Fibroblast of pulmonary artery (primary cell): ENCODE results near the gene CSAG1.
"Not testable (repeated sequence)": the region's sequence is repeated elsewhere in the genome, so short reads cannot be mapped to it uniquely, and the experiment has no call there.

Experiments
- DNase-seq: peaks from one replicate; pipeline ENCODE4 v3.0.0-alpha.2; 2010; ENCODE audit warnings: low read depth
- H3K4me3 ChIP-seq: replicated peaks from 2 replicates; pipeline ENCODE4 v1.5.1; 2011; ENCODE audit warnings: low read depth, mild to moderate bottlenecking, control low read depth, low read length, moderate library complexity
- TF ChIP-seq, protein P1 (sequence below): IDR thresholded peaks from 2 replicates; pipeline ENCODE4 v1.5.1; 2011; ENCODE audit warnings: mild to moderate bottlenecking, control low read depth, low read length, inconsistent platforms; ENCODE audit errors: missing control alignments

The CSAG1 gene

GRCh38 chrX:152735860-152736511 is 2.5 kb upstream of the CSAG1 start:
- no peak overlapping the region for H3K4me3 ChIP-seq
- TF ChIP-seq, protein P1, sequence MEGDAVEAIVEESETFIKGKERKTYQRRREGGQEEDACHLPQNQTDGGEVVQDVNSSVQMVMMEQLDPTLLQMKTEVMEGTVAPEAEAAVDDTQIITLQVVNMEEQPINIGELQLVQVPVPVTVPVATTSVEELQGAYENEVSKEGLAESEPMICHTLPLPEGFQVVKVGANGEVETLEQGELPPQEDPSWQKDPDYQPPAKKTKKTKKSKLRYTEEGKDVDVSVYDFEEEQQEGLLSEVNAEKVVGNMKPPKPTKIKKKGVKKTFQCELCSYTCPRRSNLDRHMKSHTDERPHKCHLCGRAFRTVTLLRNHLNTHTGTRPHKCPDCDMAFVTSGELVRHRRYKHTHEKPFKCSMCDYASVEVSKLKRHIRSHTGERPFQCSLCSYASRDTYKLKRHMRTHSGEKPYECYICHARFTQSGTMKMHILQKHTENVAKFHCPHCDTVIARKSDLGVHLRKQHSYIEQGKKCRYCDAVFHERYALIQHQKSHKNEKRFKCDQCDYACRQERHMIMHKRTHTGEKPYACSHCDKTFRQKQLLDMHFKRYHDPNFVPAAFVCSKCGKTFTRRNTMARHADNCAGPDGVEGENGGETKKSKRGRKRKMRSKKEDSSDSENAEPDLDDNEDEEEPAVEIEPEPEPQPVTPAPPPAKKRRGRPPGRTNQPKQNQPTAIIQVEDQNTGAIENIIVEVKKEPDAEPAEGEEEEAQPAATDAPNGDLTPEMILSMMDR: no peak
- no peak for DNase-seq

- TF ChIP-seq, protein P1: no peak
- H3K4me3 ChIP-seq: no peak overlapping the region
- no peak for DNase-seq
These were observed 1.6 kb upstream of the CSAG1 start for GRCh38 chrX:152735101-152735500.

GRCh38 chrX:152734143-152734858 is 780 bp upstream of the CSAG1 start:
- not testable (repeated sequence) for H3K4me3 ChIP-seq, DNase-seq

- TF ChIP-seq, protein P1: no peak
- no peak overlapping the region for H3K4me3 ChIP-seq
- no peak for DNase-seq
These were observed 8.1 kb downstream of the CSAG1 start for GRCh38 chrX:152725409-152725808.

DNA sequence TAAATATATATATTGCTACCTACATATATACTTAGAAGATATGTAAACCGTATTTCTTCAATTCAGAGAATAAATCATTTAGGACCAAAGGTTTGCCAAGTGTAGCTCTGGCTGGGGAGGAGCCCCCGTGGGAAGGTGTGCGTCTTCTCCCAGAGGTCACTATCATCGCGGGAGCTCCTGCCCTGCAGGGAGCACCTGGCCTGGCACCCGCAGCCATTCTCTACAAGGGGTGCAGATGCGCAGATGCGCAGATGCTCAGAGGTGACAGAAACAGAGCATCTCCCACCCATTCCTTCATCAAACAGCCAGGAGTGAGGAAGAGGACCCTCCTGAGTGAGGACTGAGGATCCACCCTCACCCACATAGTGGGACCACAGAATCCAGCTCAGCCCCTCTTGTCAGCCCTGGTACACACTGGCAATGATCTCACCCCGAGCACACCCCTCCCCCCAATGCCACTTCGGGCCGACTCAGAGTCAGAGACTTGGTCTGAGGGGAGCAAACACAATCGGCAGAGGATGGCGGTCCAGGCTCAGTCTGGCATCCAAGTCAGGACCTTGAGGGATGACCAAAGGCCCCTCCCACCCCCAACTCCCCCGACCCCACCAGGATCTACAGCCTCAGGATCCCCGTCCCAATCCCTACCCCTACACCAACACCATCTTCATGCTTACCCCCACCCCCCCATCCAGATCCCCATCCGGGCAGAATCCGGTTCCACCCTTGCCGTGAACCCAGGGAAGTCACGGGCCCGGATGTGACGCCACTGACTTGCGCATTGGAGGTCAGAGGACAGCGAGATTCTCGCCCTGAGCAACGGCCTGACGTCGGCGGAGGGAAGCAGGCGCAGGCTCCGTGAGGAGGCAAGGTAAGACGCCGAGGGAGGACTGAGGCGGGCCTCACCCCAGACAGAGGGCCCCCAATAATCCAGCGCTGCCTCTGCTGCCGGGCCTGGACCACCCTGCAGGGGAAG is 19.4 kb downstream of the CSAG1 start, which contains the start of gene MAGEA2B:
Gene MAGEA2B (plus strand): TSS at position 814 of the 973 bp plus-strand sequence. CDS start 2,479 bp downstream, outside the sequence.
- not testable (repeated sequence) for DNase-seq, H3K4me3 ChIP-seq

GRCh38 chrX:152713195-152713594 is 20.3 kb downstream of the CSAG1 start:
- DNase-seq, H3K4me3 ChIP-seq: not testable (repeated sequence)

GRCh38 chrX:152709173-152709572 is 24.3 kb downstream of the CSAG1 start, which contains the start of gene CSAG2:
CSAG2 (minus strand) TSS chrX:152709273; CDS start chrX:152709112, 161 bp downstream.
- not testable (repeated sequence) for DNase-seq, H3K4me3 ChIP-seq

- not testable (repeated sequence) for H3K4me3 ChIP-seq, DNase-seq
These were observed 27.0 kb downstream of the CSAG1 start for GRCh38 chrX:152706500-152706899.

DNA sequence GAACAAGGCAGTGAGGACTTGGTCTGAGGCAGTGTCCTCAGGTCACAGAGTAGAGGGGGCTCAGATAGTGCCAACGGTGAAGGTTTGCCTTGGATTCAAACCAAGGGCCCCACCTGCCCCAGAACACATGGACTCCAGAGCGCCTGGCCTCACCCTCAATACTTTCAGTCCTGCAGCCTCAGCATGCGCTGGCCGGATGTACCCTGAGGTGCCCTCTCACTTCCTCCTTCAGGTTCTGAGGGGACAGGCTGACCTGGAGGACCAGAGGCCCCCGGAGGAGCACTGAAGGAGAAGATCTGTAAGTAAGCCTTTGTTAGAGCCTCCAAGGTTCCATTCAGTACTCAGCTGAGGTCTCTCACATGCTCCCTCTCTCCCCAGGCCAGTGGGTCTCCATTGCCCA is 33.1 kb downstream of the CSAG1 start:
- H3K4me3 ChIP-seq, DNase-seq: not testable (repeated sequence)

- not testable (repeated sequence) for H3K4me3 ChIP-seq, DNase-seq
These were observed 35.3 kb downstream of the CSAG1 start, which contains the start of gene MAGEA3 for GRCh38 chrX:152697952-152698931. MAGEA3 (plus strand) TSS chrX:152698794; CDS start chrX:152700833, 2,039 bp downstream.

- DNase-seq, H3K4me3 ChIP-seq: not testable (repeated sequence)
These were observed 52.5 kb downstream of the CSAG1 start for GRCh38 chrX:152681012-152681411.
